Thyroid gland (tissue), 4 donors: Measurements from ENCODE around the gene PDE8B.

Experiments used
- CTCF ChIP-seq, 6 experiments: fragments of 200-600 bp in 3 of 6; fragments of 450-650 bp in 3 of 6; sonication (generic) in 3 of 6; IDR thresholded peaks; one replicate each; pipeline ENCODE4 v1.5.1; 2016 to 2019; ENCODE audit warnings: antibody characterized with exemption in 6 of 6, mild to moderate bottlenecking in 2 of 6, inconsistent platforms in 1 of 6, moderate library complexity in 1 of 6
- POLR2A ChIP-seq, 2 donors: fragments of 450-650 bp; IDR thresholded peaks; one replicate each; pipeline ENCODE4 v1.6.1; 2017; ENCODE audit warnings: antibody characterized with exemption in 2 of 2, mild to moderate bottlenecking in 2 of 2, moderate library complexity in 1 of 2

DNA sequence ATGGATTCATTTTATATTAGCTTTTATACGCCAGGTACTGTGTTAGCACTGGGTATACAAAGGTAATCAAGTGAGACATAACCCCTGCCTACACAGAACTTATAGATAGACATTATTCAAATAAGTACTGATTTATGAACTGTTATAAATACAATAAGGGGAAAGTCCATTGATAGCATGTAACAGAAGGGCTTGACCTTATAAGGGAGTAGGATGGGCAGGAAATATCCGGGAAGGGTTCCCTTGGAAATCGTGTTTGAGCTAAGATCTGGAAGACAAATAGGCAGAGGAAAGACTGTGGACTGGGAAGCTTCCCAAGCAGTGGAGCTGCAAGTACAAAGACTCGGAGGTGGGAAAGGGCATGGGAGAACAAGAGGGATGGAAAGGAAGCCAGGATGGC is 170.2 kb downstream of the PDE8B start:
- TF ChIP-seq POLR2A (IDR thresholded peaks at IDR 0.05) = no peak
- no peak for TF ChIP-seq CTCF (IDR thresholded peaks at IDR 0.05)
